Tibial nerve (tissue), 4 donors: ENCODE measurements around the gene FILIP1.

Source experiments
- EP300 ChIP-seq, 2 donors: sonication (generic); formaldehyde crosslinking; IDR thresholded peaks; one replicate each; pipeline ENCODE4 v1.6.1; 2017; ENCODE audit warnings: antibody characterized with exemption in 2 of 2, mild to moderate bottlenecking in 1 of 2
- POLR2A ChIP-seq, 2 donors: fragments of 450-650 bp; IDR thresholded peaks; one replicate each; pipeline ENCODE4 v1.6.1; 2017; ENCODE audit warnings: antibody characterized with exemption in 2 of 2, mild to moderate bottlenecking in 2 of 2, moderate library complexity in 2 of 2
- TF ChIP-seq, protein P1 (sequence below), 5 experiments: fragments of 200-600 bp in 3 of 5; fragments of 450-650 bp in 2 of 5; sonication (generic) in 3 of 5; IDR thresholded peaks; one replicate each; pipeline ENCODE4 v1.5.1; 2016 to 2019; ENCODE audit warnings: antibody characterized with exemption in 5 of 5, mild to moderate bottlenecking in 3 of 5, moderate library complexity in 2 of 5

DNA sequence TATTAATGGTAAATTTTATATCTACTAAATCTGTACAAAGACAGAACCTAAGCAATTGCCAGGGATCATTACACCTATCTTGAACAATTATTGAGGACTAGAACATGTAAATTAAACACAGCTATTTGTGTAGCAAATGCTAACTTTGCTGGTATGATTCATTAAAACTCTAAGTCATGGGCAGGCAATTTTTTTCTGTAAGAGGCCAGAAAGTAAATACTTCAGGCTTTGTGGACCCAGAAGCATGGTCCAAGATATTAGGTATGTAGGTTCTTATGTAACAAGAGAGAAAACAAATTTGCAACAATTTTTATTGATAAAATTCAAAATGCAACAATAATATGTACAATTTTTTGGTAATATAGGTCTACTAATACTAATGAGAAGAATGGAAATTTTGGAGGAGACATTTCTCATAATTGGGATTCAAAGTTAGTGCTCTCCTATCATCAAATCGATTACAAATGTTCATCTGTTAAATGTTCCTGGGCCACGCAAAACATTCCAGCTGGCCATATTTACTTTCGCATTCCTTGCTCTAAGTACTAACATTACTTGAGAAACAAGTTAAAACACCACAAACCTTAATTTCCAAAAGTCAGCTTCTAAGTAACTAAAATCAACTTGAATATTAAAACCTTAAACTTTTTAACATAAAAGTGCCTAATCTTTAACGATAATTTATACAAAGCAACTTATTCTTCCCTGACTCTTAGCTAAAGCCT lies 213.3 kb downstream of the FILIP1 start:
- TF ChIP-seq EP300 (IDR thresholded peaks at IDR 0.05), result no peak
- TF ChIP-seq, protein P1, sequence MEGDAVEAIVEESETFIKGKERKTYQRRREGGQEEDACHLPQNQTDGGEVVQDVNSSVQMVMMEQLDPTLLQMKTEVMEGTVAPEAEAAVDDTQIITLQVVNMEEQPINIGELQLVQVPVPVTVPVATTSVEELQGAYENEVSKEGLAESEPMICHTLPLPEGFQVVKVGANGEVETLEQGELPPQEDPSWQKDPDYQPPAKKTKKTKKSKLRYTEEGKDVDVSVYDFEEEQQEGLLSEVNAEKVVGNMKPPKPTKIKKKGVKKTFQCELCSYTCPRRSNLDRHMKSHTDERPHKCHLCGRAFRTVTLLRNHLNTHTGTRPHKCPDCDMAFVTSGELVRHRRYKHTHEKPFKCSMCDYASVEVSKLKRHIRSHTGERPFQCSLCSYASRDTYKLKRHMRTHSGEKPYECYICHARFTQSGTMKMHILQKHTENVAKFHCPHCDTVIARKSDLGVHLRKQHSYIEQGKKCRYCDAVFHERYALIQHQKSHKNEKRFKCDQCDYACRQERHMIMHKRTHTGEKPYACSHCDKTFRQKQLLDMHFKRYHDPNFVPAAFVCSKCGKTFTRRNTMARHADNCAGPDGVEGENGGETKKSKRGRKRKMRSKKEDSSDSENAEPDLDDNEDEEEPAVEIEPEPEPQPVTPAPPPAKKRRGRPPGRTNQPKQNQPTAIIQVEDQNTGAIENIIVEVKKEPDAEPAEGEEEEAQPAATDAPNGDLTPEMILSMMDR (IDR thresholded peaks at IDR 0.05), result no peak
- no peak for TF ChIP-seq POLR2A (IDR thresholded peaks at IDR 0.05)
